H9 (cell line): Measurements from ENCODE around the gene CELF4. TPM values are rescaled to one million over a fixed set of nuclear protein-coding genes. Genes with fewer than 3 reads are reported as not detected.
"Not testable (repeated sequence)": the region's sequence is repeated elsewhere in the genome, so short reads cannot be mapped to it uniquely, and the experiment has no call there.

Experiments used
- DNase-seq: peaks from one replicate; pipeline ENCODE4 v3.0.0-alpha.2; 2017
- H2AFZ ChIP-seq: one replicate; pipeline ENCODE4 v1.6.1; 2013; ENCODE audit warnings: mild to moderate bottlenecking, low read length, control low read depth, moderate library complexity
- H2AK5ac ChIP-seq: 2 replicates; pipeline ENCODE4 v1.6.1; 2013; ENCODE audit warnings: low read length, control low read depth, mixed read lengths; ENCODE audit not compliant: insufficient read length
- H2BK120ac ChIP-seq: one replicate; pipeline ENCODE4 v1.6.1; 2013; ENCODE audit warnings: low read depth, mild to moderate bottlenecking, low read length, control low read depth, inconsistent platforms; ENCODE audit not compliant: poor library complexity, severe bottlenecking
- H2BK12ac ChIP-seq: 2 replicates; pipeline ENCODE4 v1.6.1; 2013; ENCODE audit warnings: low read length, control low read depth, mixed read lengths, low read depth; ENCODE audit not compliant: insufficient read length
- H2BK15ac ChIP-seq: 2 replicates; pipeline ENCODE4 v1.6.1; 2013; ENCODE audit warnings: low read depth, low read length, control low read depth
- H2BK20ac ChIP-seq: one replicate; pipeline ENCODE4 v1.6.1; 2013; ENCODE audit warnings: low read depth, mild to moderate bottlenecking, low read length, control low read depth, inconsistent platforms; ENCODE audit not compliant: poor library complexity, severe bottlenecking
- H2BK5ac ChIP-seq: 2 replicates; pipeline ENCODE4 v1.6.1; 2013; ENCODE audit warnings: low read length, control low read depth, mixed read lengths; ENCODE audit not compliant: insufficient read length
- H3K14ac ChIP-seq: 2 replicates; pipeline ENCODE4 v1.6.1; 2013; ENCODE audit warnings: low read length, control low read depth; ENCODE audit not compliant: insufficient read depth
- H3K18ac ChIP-seq: 2 replicates; pipeline ENCODE4 v1.6.1; 2013; ENCODE audit warnings: low read depth, mild to moderate bottlenecking, mixed read lengths, low read length, control low read depth; ENCODE audit not compliant: insufficient read length
- H3K23ac ChIP-seq: 2 replicates; pipeline ENCODE4 v1.6.1; 2013; ENCODE audit warnings: low read length, control low read depth, mixed read lengths, low read depth; ENCODE audit not compliant: insufficient read length
- H3K23me2 ChIP-seq: 2 replicates; pipeline ENCODE4 v1.6.1; 2013; ENCODE audit warnings: low read depth, mild to moderate bottlenecking, mixed read lengths, low read length, control low read depth; ENCODE audit not compliant: insufficient read length, poor library complexity, severe bottlenecking
- H3K27ac ChIP-seq: 2 replicates; pipeline ENCODE4 v1.5.1; 2013; ENCODE audit warnings: low read length, control low read depth, mixed read lengths, low read depth; ENCODE audit not compliant: insufficient read length
- H3K27me3 ChIP-seq: 2 replicates; pipeline ENCODE4 v1.6.1; 2013; ENCODE audit warnings: low read length, control low read depth, inconsistent platforms; ENCODE audit not compliant: insufficient read depth
- H3K4ac ChIP-seq: 2 replicates; pipeline ENCODE4 v1.6.1; 2013; ENCODE audit warnings: low read depth, mild to moderate bottlenecking, control low read depth, inconsistent platforms, low read length, moderate library complexity
- H3K4me1 ChIP-seq: 2 replicates; pipeline ENCODE4 v1.6.1; 2013; ENCODE audit warnings: low read length, control low read depth, inconsistent platforms; ENCODE audit not compliant: insufficient read depth
- H3K4me2 ChIP-seq: 2 replicates; pipeline ENCODE4 v1.6.1; 2013; ENCODE audit warnings: low read length, control low read depth, mixed read lengths; ENCODE audit not compliant: insufficient read length, insufficient read depth
- H3K56ac ChIP-seq: 2 replicates; pipeline ENCODE4 v1.6.1; 2013; ENCODE audit warnings: low read depth, mild to moderate bottlenecking, mixed read lengths, low read length, control low read depth; ENCODE audit not compliant: insufficient read length
- H3K79me1 ChIP-seq: 2 replicates; pipeline ENCODE4 v1.6.1; 2013; ENCODE audit warnings: low read depth, mild to moderate bottlenecking, moderate library complexity, low read length, control low read depth, inconsistent platforms; ENCODE audit not compliant: insufficient read depth, poor library complexity, severe bottlenecking
- H3K79me2 ChIP-seq: 2 replicates; pipeline ENCODE4 v1.6.1; 2013; ENCODE audit warnings: low read length, control low read depth, inconsistent platforms; ENCODE audit not compliant: insufficient read depth
- H3K9ac ChIP-seq: 2 replicates; pipeline ENCODE4 v1.6.1; 2013; ENCODE audit warnings: low read length, control low read depth, mixed read lengths; ENCODE audit not compliant: insufficient read length; ENCODE audit errors: extremely low read depth
- H3K9me3 ChIP-seq: one replicate; pipeline ENCODE4 v1.6.1; 2013; ENCODE audit warnings: low read depth, low read length, inconsistent platforms; ENCODE audit not compliant: control insufficient read depth
- H3T11ph ChIP-seq: one replicate; pipeline ENCODE4 v1.6.1; 2013; ENCODE audit warnings: mild to moderate bottlenecking, low read length, control low read depth, inconsistent platforms
- H4K20me1 ChIP-seq: one replicate; pipeline ENCODE4 v1.6.1; 2013; ENCODE audit not compliant: control insufficient read depth, insufficient read length, insufficient read depth
- H4K5ac ChIP-seq: 2 replicates; pipeline ENCODE4 v1.6.1; 2013; ENCODE audit warnings: low read depth, mild to moderate bottlenecking, mixed read lengths, low read length, control low read depth; ENCODE audit not compliant: insufficient read length
- H4K8ac ChIP-seq: replicated peaks from 2 replicates; pipeline ENCODE4 v1.6.1; 2013; ENCODE audit warnings: low read length, control low read depth, mixed read lengths, low read depth; ENCODE audit not compliant: insufficient read length
- H4K91ac ChIP-seq: 2 replicates; pipeline ENCODE4 v1.6.1; 2013; ENCODE audit warnings: low read depth, mild to moderate bottlenecking, moderate library complexity, mixed read lengths, low read length, control low read depth; ENCODE audit not compliant: insufficient read length
- H3K27ac Mint-ChIP-seq, 3 experiments: 2 replicates in 2 of 3; 3 replicates in 1 of 3; pipeline ENCODE4 v1.8.0; 2020 to 2021; ENCODE audit warnings: mixed read lengths in 3 of 3, mild to moderate bottlenecking in 1 of 3, moderate library complexity in 1 of 3
- H3K27me3 Mint-ChIP-seq: 2 replicates; pipeline ENCODE4 v1.8.0; 2021; ENCODE audit warnings: low read depth, mild to moderate bottlenecking, moderate library complexity, mixed read lengths
- H3K36me3 Mint-ChIP-seq, 3 experiments: 2 replicates in 2 of 3; 3 replicates in 1 of 3; pipeline ENCODE4 v1.8.0; 2020 to 2021; ENCODE audit warnings: low read depth in 3 of 3, mixed read lengths in 3 of 3; ENCODE audit not compliant: insufficient read depth in 1 of 3
- H3K4me1 Mint-ChIP-seq, 2 experiments: 2 replicates each; pipeline ENCODE4 v1.8.0; 2020; ENCODE audit warnings: mixed read lengths in 2 of 2
- H3K4me3 Mint-ChIP-seq, 2 experiments: 2 replicates in 1 of 2; 3 replicates in 1 of 2; pipeline ENCODE4 v1.8.0; 2020 to 2021; ENCODE audit warnings: mild to moderate bottlenecking in 2 of 2, mixed read lengths in 2 of 2, moderate library complexity in 1 of 2
- H3K9me3 Mint-ChIP-seq, 2 experiments: 2 replicates in 1 of 2; 3 replicates in 1 of 2; pipeline ENCODE4 v1.8.0; 2020; ENCODE audit warnings: mild to moderate bottlenecking in 2 of 2, mixed read lengths in 2 of 2, moderate library complexity in 1 of 2
- CTCF ChIP-seq: fragments of 200-600 bp; sonication (generic); conservative IDR thresholded peaks from 3 replicates; pipeline ENCODE4 v1.8.0; 2021; ENCODE audit warnings: antibody characterized with exemption, mild to moderate bottlenecking
- WGBS: extraction: QIAGEN DNeasy Blood & Tissue Kit; methylation state at CpG from one replicate; pipeline ENCODE4 v1.1.7; 2013; ENCODE audit warnings: missing lambda C conversion rate, low lambda C conversion rate, mixed read lengths; ENCODE audit not compliant: insufficient read length; ENCODE audit errors: extremely low coverage; 5-methylcytosine and 5-hydroxymethylcytosine counted together
- total RNA-seq: library from RNA; stranded (reverse); gene quantifications from 2 replicates; pipeline ENCODE4 v1.2.1, GENCODE V29; 2021

The CELF4 gene
- total RNA-seq, 1 experiment from 2014 or later = 1.1 TPM

GRCh38 chr18:37361335-37362157 is 204.1 kb downstream of the CELF4 start:
- H3K23me2 ChIP-seq = peaks cover 7% of the 10 kb centered on the region
- peaks cover 3% of the 10 kb centered on the region for H4K20me1 ChIP-seq
- no peaks in the 10 kb centered on the region for H3K79me1 ChIP-seq
- peak overlapping the region; percentile 46; the same call in 1 of the 2 replicates for H3K14ac ChIP-seq
- H3K56ac ChIP-seq = no peak overlapping the region
- no peak overlapping the region for H3K9ac ChIP-seq
- no peak overlapping the region for H4K8ac ChIP-seq
- H3K27me3 Mint-ChIP-seq = peaks cover 100% of the 10 kb centered on the region
- H3K4me1 Mint-ChIP-seq = peaks cover 27 to 30% of the 10 kb centered on the region in 2 experiments
- H3K36me3 Mint-ChIP-seq = no peaks in the 10 kb centered on the region
- H3K79me2 ChIP-seq = no peaks in the 10 kb centered on the region
- no peaks in the 10 kb centered on the region for H3K9me3 ChIP-seq
- H3K4me2 ChIP-seq = peak overlapping the region; percentile 29
- no peak overlapping the region for H2BK20ac ChIP-seq
- H3T11ph ChIP-seq = no peak overlapping the region
- no peak overlapping the region for H2BK120ac ChIP-seq
- no peak overlapping the region for H2AFZ ChIP-seq
- TF ChIP-seq CTCF = no peak
- H3K27me3 ChIP-seq = peaks cover 45% of the 10 kb centered on the region
- H3K9me3 Mint-ChIP-seq = no peaks in the 10 kb centered on the region; a peak in 1 of 5 replicates
- no CpG with 5 or more reads among the region's 19 CpGs for WGBS
- H4K5ac ChIP-seq = no peak overlapping the region
- H2AK5ac ChIP-seq = no peak overlapping the region
- no peak overlapping the region for H3K4ac ChIP-seq
- DNase-seq = no peak
- H3K27ac ChIP-seq = no peak overlapping the region
- H2BK12ac ChIP-seq = no peak overlapping the region
- H3K27ac Mint-ChIP-seq = peak overlapping the region in 1 of 3 experiments; percentile 62; a peak in 1 of 7 replicates
- H3K23ac ChIP-seq = no peak overlapping the region
- no peak overlapping the region for H3K18ac ChIP-seq
- H4K91ac ChIP-seq = no peak overlapping the region
- no peak overlapping the region for H2BK5ac ChIP-seq
- H3K4me1 ChIP-seq = peaks cover 8% of the 10 kb centered on the region; the same call in 1 of the 2 replicates
- H3K4me3 Mint-ChIP-seq = peak overlapping the region; percentile 33 to 69; a peak in 4 of 5 replicates
- H2BK15ac ChIP-seq = no peak overlapping the region

- H3K23ac ChIP-seq, H4K91ac ChIP-seq, H2BK15ac ChIP-seq, H4K20me1 ChIP-seq, H2BK120ac ChIP-seq, H3K27ac ChIP-seq, H2BK20ac ChIP-seq, H3K79me1 ChIP-seq, H3K56ac ChIP-seq, H3K9me3 Mint-ChIP-seq, H2AFZ ChIP-seq, DNase-seq, H3K9me3 ChIP-seq, H3K79me2 ChIP-seq, H3K4me1 ChIP-seq, H3K4me2 ChIP-seq, H2AK5ac ChIP-seq, H3T11ph ChIP-seq, H3K18ac ChIP-seq, H2BK5ac ChIP-seq, H3K14ac ChIP-seq, H3K9ac ChIP-seq, H3K36me3 Mint-ChIP-seq, H4K5ac ChIP-seq, H3K4me3 Mint-ChIP-seq, H2BK12ac ChIP-seq, H3K27ac Mint-ChIP-seq, H3K23me2 ChIP-seq, H4K8ac ChIP-seq, H3K4ac ChIP-seq: not testable (repeated sequence)
- H3K27me3 ChIP-seq = peaks cover 25% of the 10 kb centered on the region
- Mint-ChIP-seq H3K27me3 (peaks cover 81% of the 10 kb centered on the region), H3K4me1 (peaks cover 25 to 28% of the 10 kb centered on the region in 2 experiments)
- WGBS = no CpG with 5 or more reads among the region's 9 CpGs
Observed at GRCh38 chr18:37358061-37358460, 207.5 kb downstream of the CELF4 start.
